HEK293 (cell line): Measurements from ENCODE around the gene LYZ.
A peak's percentile ranks its signal among the peaks of the same experiment; 100 is the strongest.

Experiments used
- CTCF ChIA-PET: fragments of 350-600 bp; formaldehyde crosslinking; extraction: SDS; loops from one replicate; lab custom pipeline; 2021; ENCODE audit warnings: antibody characterized with exemption; lab: Yijun Ruan, JAX
- POLR2A ChIA-PET: fragments of 300-600 bp; formaldehyde crosslinking; extraction: SDS; loops from one replicate; lab custom pipeline; 2020; ENCODE audit warnings: antibody characterized with exemption, inconsistent platforms; lab: Yijun Ruan, JAX
- H3K27ac ChIP-seq: fragments of 200-500 bp; sonication (Bioruptor generic); 2 replicates; pipeline ENCODE4 v1.5.1; 2014; ENCODE audit warnings: low read depth, low read length, control low read depth, inconsistent platforms; ENCODE audit errors: extremely low read depth
- H3K36me3 ChIP-seq, 2 experiments: fragments of 200-500 bp in 1 of 2; sonication (Bioruptor generic) in 1 of 2; 1 replicate in 1 of 2; 2 replicates in 1 of 2; pipeline ENCODE4 v1.5.1; 2014 to 2017; ENCODE audit warnings: inconsistent platforms in 2 of 2, low read length in 2 of 2; ENCODE audit not compliant: control insufficient read depth in 2 of 2, insufficient read depth in 1 of 2
- H3K4me1 ChIP-seq: fragments of 200-500 bp; sonication (Bioruptor generic); 2 replicates; pipeline ENCODE4 v1.5.1; 2014; ENCODE audit warnings: mild to moderate bottlenecking, low read length, inconsistent platforms; ENCODE audit not compliant: control insufficient read depth, insufficient read depth
- H3K4me3 ChIP-seq: 2 replicates; pipeline ENCODE4 v1.5.1; 2011; ENCODE audit warnings: low read depth, mild to moderate bottlenecking, control low read depth, low read length, moderate library complexity
- H3K9me3 ChIP-seq: fragments of 200-500 bp; sonication (Bioruptor generic); 2 replicates; pipeline ENCODE4 v1.5.1; 2014; ENCODE audit warnings: low read depth, low read length, inconsistent platforms; ENCODE audit not compliant: control insufficient read depth, insufficient read depth
- MEIS1 ChIP-seq: sonication (generic); formaldehyde crosslinking; IDR thresholded peaks from 2 replicates; pipeline ENCODE4 v1.8.1; 2022; ENCODE audit warnings: missing genetic modification reagents, mild to moderate bottlenecking, borderline replicate concordance
- PRDM1 ChIP-seq: fragments of 450-650 bp; formaldehyde crosslinking; IDR thresholded peaks from 2 replicates; pipeline ENCODE4; 2016; ENCODE audit warnings: missing biosample characterization, missing genetic modification characterization
- PRDM10 ChIP-seq: fragments of 450-650 bp; formaldehyde crosslinking; IDR thresholded peaks from 2 replicates; pipeline ENCODE4 v1.5.1; 2016; ENCODE audit warnings: missing biosample characterization, missing genetic modification characterization
- SCRT1 ChIP-seq: fragments of 450-650 bp; formaldehyde crosslinking; IDR thresholded peaks from 2 replicates; pipeline ENCODE4 v1.5.1; 2016; ENCODE audit warnings: missing biosample characterization, missing genetic modification characterization, borderline replicate concordance
- SCRT2 ChIP-seq: fragments of 450-650 bp; formaldehyde crosslinking; IDR thresholded peaks from 2 replicates; pipeline ENCODE4 v1.5.1; 2016; ENCODE audit warnings: missing biosample characterization, missing genetic modification characterization
- SETDB1 ChIP-seq: IDR thresholded peaks from one replicate; pipeline ENCODE4 v1.6.1; 2017; ENCODE audit warnings: mild to moderate bottlenecking, low read length, moderate library complexity, mixed read lengths; ENCODE audit not compliant: insufficient read length
- TCF7L2 ChIP-seq: IDR thresholded peaks from 2 replicates; pipeline ENCODE4 v1.6.1; 2011; ENCODE audit warnings: low read depth, mild to moderate bottlenecking, inconsistent platforms, low read length, moderate library complexity, borderline replicate concordance
- ZBTB6 ChIP-seq: fragments of 450-650 bp; formaldehyde crosslinking; IDR thresholded peaks from 2 replicates; pipeline ENCODE4 v1.5.1; 2017; ENCODE audit warnings: missing biosample characterization, missing genetic modification characterization
- ZIC2 ChIP-seq: fragments of 450-650 bp; formaldehyde crosslinking; IDR thresholded peaks from 2 replicates; pipeline ENCODE4 v1.5.1; 2016; ENCODE audit warnings: missing biosample characterization, missing genetic modification characterization
- ZNF10 ChIP-seq: fragments of 450-650 bp; formaldehyde crosslinking; IDR thresholded peaks from 2 replicates; pipeline ENCODE4 v1.5.1; 2017; ENCODE audit warnings: missing biosample characterization, missing genetic modification characterization
- ZNF2 ChIP-seq: fragments of 450-650 bp; formaldehyde crosslinking; IDR thresholded peaks from 2 replicates; pipeline ENCODE4 v1.5.1; 2016; ENCODE audit warnings: missing biosample characterization, missing genetic modification characterization
- ZNF433 ChIP-seq: fragments of 450-650 bp; formaldehyde crosslinking; IDR thresholded peaks from 2 replicates; pipeline ENCODE4 v1.5.1; 2016; ENCODE audit warnings: missing biosample characterization, missing genetic modification characterization, low read depth
- ZNF544 ChIP-seq: fragments of 450-650 bp; formaldehyde crosslinking; IDR thresholded peaks from 2 replicates; pipeline ENCODE4 v1.5.0; 2017; ENCODE audit warnings: missing biosample characterization, missing genetic modification characterization
- ZNF670 ChIP-seq: fragments of 450-650 bp; formaldehyde crosslinking; IDR thresholded peaks from 2 replicates; pipeline ENCODE4 v1.5.1; 2016; ENCODE audit warnings: missing biosample characterization, missing genetic modification characterization, low read depth
- ZSCAN16 ChIP-seq: fragments of 450-650 bp; formaldehyde crosslinking; IDR thresholded peaks from 2 replicates; pipeline ENCODE4 v1.5.1; 2016; ENCODE audit warnings: missing biosample characterization, missing genetic modification characterization
- ZSCAN23 ChIP-seq: fragments of 450-650 bp; formaldehyde crosslinking; IDR thresholded peaks from 2 replicates; pipeline ENCODE4 v1.5.1; 2016; ENCODE audit warnings: missing biosample characterization, missing genetic modification characterization

Gene LYZ

GRCh38 chr12:69331519-69331908 is 16.7 kb upstream of the LYZ start:
- TF ChIP-seq MEIS1 (CRISPR knock-in tag): no peak
- TF ChIP-seq PRDM1 (tag by site-specific recombination): no peak
- peak; percentile 80 for TF ChIP-seq SCRT1 (tag by site-specific recombination)
- peak; percentile 96 for TF ChIP-seq SCRT2 (tag by site-specific recombination)
- TF ChIP-seq, all 188 proteins: peak for 2
- CTCF ChIA-PET: interaction anchor here (0.7 to 1.4 kb wide), 3 partner anchors 26 to 308 kb away, joined by 3 to 4 read pairs (median 3); no protein-coding TSS in a partner anchor
- POLR2A ChIA-PET: interaction anchor here (0.6 kb wide), 1 partner anchor 26 kb away, joined by 5 read pairs; no protein-coding TSS in a partner anchor

GRCh38 chr12:69331909-69332684 is 16.1 kb upstream of the LYZ start:
- H3K4me3 ChIP-seq: no peak overlapping the region
- ChIA-PET POLR2A (interaction anchor here (0.6 kb wide), 1 partner anchor 25 kb away, joined by 5 read pairs; no protein-coding TSS in a partner anchor), CTCF (interaction anchor here (0.7 to 1.4 kb wide), 3 partner anchors 25 to 307 kb away, joined by 3 to 4 read pairs (median 3); no protein-coding TSS in a partner anchor)
- no peak for TF ChIP-seq ZNF10 (tag by site-specific recombination)
- TF ChIP-seq ZIC2 (tag by site-specific recombination): peak; percentile 33
- H3K27ac ChIP-seq: no peak overlapping the region
- no peaks in the 10 kb centered on the region for H3K36me3 ChIP-seq
- no peaks in the 10 kb centered on the region for H3K9me3 ChIP-seq
- H3K4me1 ChIP-seq: no peaks in the 10 kb centered on the region; the same call in 1 of the 2 replicates

More at GRCh38 chr12:69331519-69331908, 16.7 kb upstream of the LYZ start:
- H3K4me1 ChIP-seq: no peaks in the 10 kb centered on the region; the same call in 1 of the 2 replicates
- H3K9me3 ChIP-seq: no peaks in the 10 kb centered on the region
- no peak overlapping the region for H3K27ac ChIP-seq
- H3K4me3 ChIP-seq: peak overlapping the region; percentile 22; the same call in 1 of the 2 replicates
- no peaks in the 10 kb centered on the region for H3K36me3 ChIP-seq

- Histone ChIP-seq H3K4me3 (no peak overlapping the region), H3K36me3 (no peaks in the 10 kb centered on the region), H3K9me3 (no peaks in the 10 kb centered on the region), H3K4me1 (no peaks in the 10 kb centered on the region; the same call in 1 of the 2 replicates), H3K27ac (no peak overlapping the region)
- no peak for TF ChIP-seq ZBTB6
- ChIA-PET POLR2A (no interaction called here), CTCF (interaction anchor here (0.6 kb wide), 1 partner anchor 411 kb away, joined by 3 read pairs; no protein-coding TSS in a partner anchor)
Observed at GRCh38 chr12:69332815-69333358, 15.3 kb upstream of the LYZ start.

- POLR2A ChIA-PET: no interaction called here
- H3K4me1 ChIP-seq: no peaks in the 10 kb centered on the region; the same call in 1 of the 2 replicates
- CTCF ChIA-PET: no interaction called here
- TF ChIP-seq SETDB1 (no peak), ZNF670 (tag by site-specific recombination) (no peak), ZSCAN23 (tag by site-specific recombination) (no peak), PRDM10 (tag by site-specific recombination) (no peak), ZNF544 (no peak), ZNF433 (tag by site-specific recombination) (no peak), ZSCAN16 (no peak), TCF7L2 (no peak), ZNF2 (tag by site-specific recombination) (no peak)
- TF ChIP-seq, all 188 proteins: peak for 0
- no peaks in the 10 kb centered on the region for H3K9me3 ChIP-seq
- no peak overlapping the region for H3K27ac ChIP-seq
- H3K36me3 ChIP-seq: no peaks in the 10 kb centered on the region
- H3K4me3 ChIP-seq: no peak overlapping the region
Observed at GRCh38 chr12:69334158-69334557, 14.0 kb upstream of the LYZ start.
